Left lung (tissue), 10 donors: Measurements from ENCODE around the gene WNT8B. TPM values are rescaled to one million over a fixed set of nuclear protein-coding genes. Genes with fewer than 3 reads are reported as not detected.

Experiments used
- ATAC-seq: fragments of 200-7000 bp; cut with Tn5 transposase; one replicate; pipeline ENCODE4 v1.9.1; 2020; ENCODE audit warnings: moderate library complexity
- DNase-seq, 4 donors: peaks; one replicate each; pipeline ENCODE4 v3.0.0-alpha.2; 2013 to 2020
- H3K27ac ChIP-seq, 2 donors: fragments of 200-600 bp; sonication (generic) in 1 of 2; one replicate each; pipeline versions ENCODE4 v1.5.0 to v1.8.0; 2020 to 2021
- H3K27me3 ChIP-seq, 2 donors: fragments of 200-600 bp; sonication (generic) in 1 of 2; one replicate each; pipeline versions ENCODE4 v1.5.0 to v1.8.0; 2020 to 2021
- H3K36me3 ChIP-seq, 2 donors: fragments of 200-600 bp; sonication (generic) in 1 of 2; one replicate each; pipeline versions ENCODE4 v1.5.0 to v1.8.0; 2020 to 2021
- H3K4me1 ChIP-seq, 2 donors: fragments of 200-600 bp; one replicate each; pipeline ENCODE4 v1.8.0; 2021
- H3K4me3 ChIP-seq, 2 donors: fragments of 200-600 bp; sonication (generic) in 1 of 2; one replicate each; pipeline versions ENCODE4 v1.5.0 to v1.8.0; 2020 to 2021; ENCODE audit warnings: mild to moderate bottlenecking in 1 of 2
- H3K9me3 ChIP-seq, 2 donors: fragments of 200-600 bp; sonication (generic) in 1 of 2; one replicate each; pipeline versions ENCODE4 v1.5.0 to v1.8.0; 2020 to 2021
- intact Hi-C, 2 donors: fragments of 100-400 bp; cut with DNase I; formaldehyde crosslinking; loops; one replicate each; pipeline versions ENCODE4 v1.11.2 to v1.14.2; 2022
- polyA plus RNA-seq, 6 donors: library from polyadenylated mRNA; unstranded; fragments of 120-200 nt; gene quantifications; one replicate each; pipeline ENCODE4 v1.2.1, GENCODE V29; 2013; ENCODE audit not compliant: insufficient read length in 6 of 6
- total RNA-seq, 2 donors: library from RNA; stranded (reverse); fragmentation: NEBNext Ultra II Directional; extraction: Animal tissue kit (Norgen Biotek cat#: 25700); gene quantifications; one replicate each; pipeline ENCODE4 v1.2.1, GENCODE V29; 2021
- TF ChIP-seq, protein P1 (sequence below), 2 donors: fragments of 200-600 bp; sonication (generic) in 1 of 2; IDR thresholded peaks; one replicate each; pipeline versions ENCODE4 v1.5.0 to v1.8.0; 2021; ENCODE audit warnings: antibody characterized with exemption in 2 of 2
- donor health status: DM: no; HTN: yes; CAD: no.
- donor health status: DM: no; HTN: no; CAD: no.

Gene WNT8B
- total and polyA plus RNA-seq, 8 donors = 0.09 to 0.24 (median 0.12) TPM; not detected in 2

GRCh38 chr10:100531761-100532160, 69.0 kb downstream of the WNT8B start:
- intact Hi-C loops = no loop called here
- ATAC-seq (no peak), DNase-seq (no peak)
- Histone ChIP-seq H3K4me1 (peaks cover 14 to 31% of the 10 kb centered on the region in 2 donors), H3K36me3 (peaks cover 0 to 7% of the 10 kb centered on the region in 2 donors), H3K4me3 (no peak overlapping the region), H3K27ac (no peak overlapping the region), H3K27me3 (no peaks in the 10 kb centered on the region), H3K9me3 (no peaks in the 10 kb centered on the region)
- TF ChIP-seq, protein P1, sequence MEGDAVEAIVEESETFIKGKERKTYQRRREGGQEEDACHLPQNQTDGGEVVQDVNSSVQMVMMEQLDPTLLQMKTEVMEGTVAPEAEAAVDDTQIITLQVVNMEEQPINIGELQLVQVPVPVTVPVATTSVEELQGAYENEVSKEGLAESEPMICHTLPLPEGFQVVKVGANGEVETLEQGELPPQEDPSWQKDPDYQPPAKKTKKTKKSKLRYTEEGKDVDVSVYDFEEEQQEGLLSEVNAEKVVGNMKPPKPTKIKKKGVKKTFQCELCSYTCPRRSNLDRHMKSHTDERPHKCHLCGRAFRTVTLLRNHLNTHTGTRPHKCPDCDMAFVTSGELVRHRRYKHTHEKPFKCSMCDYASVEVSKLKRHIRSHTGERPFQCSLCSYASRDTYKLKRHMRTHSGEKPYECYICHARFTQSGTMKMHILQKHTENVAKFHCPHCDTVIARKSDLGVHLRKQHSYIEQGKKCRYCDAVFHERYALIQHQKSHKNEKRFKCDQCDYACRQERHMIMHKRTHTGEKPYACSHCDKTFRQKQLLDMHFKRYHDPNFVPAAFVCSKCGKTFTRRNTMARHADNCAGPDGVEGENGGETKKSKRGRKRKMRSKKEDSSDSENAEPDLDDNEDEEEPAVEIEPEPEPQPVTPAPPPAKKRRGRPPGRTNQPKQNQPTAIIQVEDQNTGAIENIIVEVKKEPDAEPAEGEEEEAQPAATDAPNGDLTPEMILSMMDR (IDR thresholded peaks at IDR 0.05) = no peak

Other genes with a start within 250 kb of the WNT8B start
- gene CHUK, start 233.4 kb upstream of the WNT8B start, total RNA-seq = 10 to 100 TPM; 19.6 to 26.9 TPM
- 10 to 100 TPM; 23.2 to 30.6 (median 26.0) TPM for gene CHUK, start 233.4 kb upstream of the WNT8B start, polyA plus RNA-seq
- gene CWF19L1, start 195.4 kb upstream of the WNT8B start, total RNA-seq = 10 to 100 TPM; 17.5 to 22.4 TPM
- 10 to 100 TPM; 29.4 to 37.2 (median 33.4) TPM for gene CWF19L1, start 195.4 kb upstream of the WNT8B start, polyA plus RNA-seq
- 10 to 100 TPM; 36.7 to 49.2 TPM for gene BLOC1S2, start 176.3 kb upstream of the WNT8B start, total RNA-seq
- gene BLOC1S2, start 176.3 kb upstream of the WNT8B start, polyA plus RNA-seq = 10 to 100 TPM; 27.3 to 31.7 (median 29.0) TPM
- under 1 TPM in 1 of 2 donors, not detected in 1; 0.37 TPM for gene PKD2L1, start 132.8 kb upstream of the WNT8B start, total RNA-seq
- gene PKD2L1, start 132.8 kb upstream of the WNT8B start, polyA plus RNA-seq = under 1 TPM; 0.22 to 0.47 (median 0.31) TPM
- 100 to 1,000 TPM; 524 to 529 TPM for gene SCD, start 115.8 kb upstream of the WNT8B start, total RNA-seq
- 10 to 100 TPM; 17.3 to 62.2 (median 27.5) TPM for gene SCD, start 115.8 kb upstream of the WNT8B start, polyA plus RNA-seq
- 10 to 100 TPM in 1 of 2 donors, 1 to 10 TPM in 1; 8.8 to 10.1 TPM for gene SEC31B, start 56.9 kb downstream of the WNT8B start, total RNA-seq
- 10 to 100 TPM; 17.2 to 27.6 (median 23.2) TPM for gene SEC31B, start 56.9 kb downstream of the WNT8B start, polyA plus RNA-seq
- gene NDUFB8, start 66.9 kb downstream of the WNT8B start, total RNA-seq = 100 to 1,000 TPM; 112 to 130 TPM
- gene NDUFB8, start 66.9 kb downstream of the WNT8B start, polyA plus RNA-seq = 100 to 1,000 TPM; 124 to 147 (median 139) TPM
- gene HIF1AN, start 72.9 kb downstream of the WNT8B start, total RNA-seq = 10 to 100 TPM; 37.7 to 41.5 TPM
- 10 to 100 TPM; 35.7 to 40.1 (median 37.3) TPM for gene HIF1AN, start 72.9 kb downstream of the WNT8B start, polyA plus RNA-seq